ENCODE results near the gene SRGAP3.

- TF ChIP-seq POLR2AphosphoS5 (IDR thresholded peaks at IDR 0.05; ENCODE audit: low read depth, low read length): no peak
- no peak for TF ChIP-seq POLR2A (IDR thresholded peaks at IDR 0.05; ENCODE audit: low read depth, low read length)
Measured at GRCh38 chr3:8992199-8992598, 257.2 kb downstream of the SRGAP3 start.
